ENCODE data around the gene GDI1. TPM values are rescaled to one million over a fixed set of nuclear protein-coding genes. Genes with fewer than 3 reads are reported as not detected.

GDI1 gene
- total and polyA plus RNA-seq, 10 of the 15 experiments (the other 5 are each of a cell fraction or from before 2014, with no cell fraction given): 0.92 to 102 (median 49.6) TPM

- TF ChIP-seq SUZ12 (IDR thresholded peaks at IDR 0.05; ENCODE audit: unreplicated experiment) (no peak), CHD4 (IDR thresholded peaks at IDR 0.05) (no peak), E4F1 (IDR thresholded peaks at IDR 0.05; ENCODE audit: borderline replicate concordance, partially characterized antibody) (no peak), CHD2 (IDR thresholded peaks at IDR 0.05; ENCODE audit: borderline replicate concordance, low read depth, low read length) (no peak)
Observed at GRCh38 chrX:154449618-154450017, 12.7 kb downstream of the GDI1 start (continued).

- H3K4me1 ChIP-seq (ENCODE audit: control insufficient read depth, insufficient read depth, low read length): no peaks in the 10 kb centered on the region
- DNase-seq (ENCODE audit: low read depth, low spot score) (no peak), FAIRE-seq (no peak), ATAC-seq (no peak)
- no peak overlapping the region for H3K4me3 ChIP-seq
- no peaks in the 10 kb centered on the region for H3K79me2 ChIP-seq (ENCODE audit: control insufficient read depth, insufficient read depth, low read length)
- no peaks in the 10 kb centered on the region; the same call in 2 of the 3 replicates for H3K9me3 ChIP-seq (replicated peaks; ENCODE audit: control insufficient read depth, insufficient read depth, low read length)
- H2AFZ ChIP-seq (ENCODE audit: control insufficient read depth, low read depth, low read length): no peak overlapping the region
- in situ Hi-C loops (cut with MboI): no loop called here
- H3K9ac ChIP-seq (ENCODE audit: control insufficient read depth, insufficient read depth, low read length): no peak overlapping the region
- H4K20me1 ChIP-seq (ENCODE audit: control insufficient read depth, insufficient read depth): no peaks in the 10 kb centered on the region
- SMC1A ChIA-PET (ENCODE audit: uncharacterized antibody, unreplicated experiment): no interaction called here
- H3K27ac ChIP-seq (ENCODE audit: control insufficient read depth, insufficient read depth): no peak overlapping the region
- POLR2A ChIA-PET: no interaction called here
- intact Hi-C loops (cut with micrococcal nuclease; ENCODE audit: unreplicated experiment): no loop called here
- H3K36me3 ChIP-seq (ENCODE audit: control insufficient read depth in 2 of 2, insufficient read depth in 2 of 2, low read length in 1 of 2): peaks cover 0 to 2% of the 10 kb centered on the region in 2 experiments; a peak in 2 of 4 replicates
- WGBS (ENCODE audit: insufficient coverage, insufficient replicate concordance, low lambda C conversion rate, missing lambda C conversion rate): 82% methylated on average over 17 of the region's 17 CpGs
- RAD21 ChIA-PET (ENCODE audit: unreplicated experiment): no interaction called here
- BruUV-seq (replicated peaks): no TSS peak
- H3K4me2 ChIP-seq (ENCODE audit: control insufficient read depth, insufficient read depth): no peak overlapping the region
- CTCF ChIA-PET: no interaction called here
- no peaks in the 10 kb centered on the region for H3K27me3 ChIP-seq (replicated peaks in 1 of 2; ENCODE audit: control insufficient read depth in 2 of 2, insufficient read depth in 2 of 2, low read length in 1 of 2)
- no peak for TF ChIP-seq IKZF1 (conservative IDR thresholded peaks at IDR 0.05)
- no peak for TF ChIP-seq CBFB (IDR thresholded peaks at IDR 0.05; ENCODE audit: low read depth)
- TF ChIP-seq STAT1 (conservative IDR thresholded peaks at IDR 0.05): no peak
- no peak for TF ChIP-seq BCLAF1 (IDR thresholded peaks at IDR 0.05)
- no peak for TF ChIP-seq KDM1A (IDR thresholded peaks at IDR 0.05; ENCODE audit: borderline replicate concordance)
- TF ChIP-seq, protein P1, sequence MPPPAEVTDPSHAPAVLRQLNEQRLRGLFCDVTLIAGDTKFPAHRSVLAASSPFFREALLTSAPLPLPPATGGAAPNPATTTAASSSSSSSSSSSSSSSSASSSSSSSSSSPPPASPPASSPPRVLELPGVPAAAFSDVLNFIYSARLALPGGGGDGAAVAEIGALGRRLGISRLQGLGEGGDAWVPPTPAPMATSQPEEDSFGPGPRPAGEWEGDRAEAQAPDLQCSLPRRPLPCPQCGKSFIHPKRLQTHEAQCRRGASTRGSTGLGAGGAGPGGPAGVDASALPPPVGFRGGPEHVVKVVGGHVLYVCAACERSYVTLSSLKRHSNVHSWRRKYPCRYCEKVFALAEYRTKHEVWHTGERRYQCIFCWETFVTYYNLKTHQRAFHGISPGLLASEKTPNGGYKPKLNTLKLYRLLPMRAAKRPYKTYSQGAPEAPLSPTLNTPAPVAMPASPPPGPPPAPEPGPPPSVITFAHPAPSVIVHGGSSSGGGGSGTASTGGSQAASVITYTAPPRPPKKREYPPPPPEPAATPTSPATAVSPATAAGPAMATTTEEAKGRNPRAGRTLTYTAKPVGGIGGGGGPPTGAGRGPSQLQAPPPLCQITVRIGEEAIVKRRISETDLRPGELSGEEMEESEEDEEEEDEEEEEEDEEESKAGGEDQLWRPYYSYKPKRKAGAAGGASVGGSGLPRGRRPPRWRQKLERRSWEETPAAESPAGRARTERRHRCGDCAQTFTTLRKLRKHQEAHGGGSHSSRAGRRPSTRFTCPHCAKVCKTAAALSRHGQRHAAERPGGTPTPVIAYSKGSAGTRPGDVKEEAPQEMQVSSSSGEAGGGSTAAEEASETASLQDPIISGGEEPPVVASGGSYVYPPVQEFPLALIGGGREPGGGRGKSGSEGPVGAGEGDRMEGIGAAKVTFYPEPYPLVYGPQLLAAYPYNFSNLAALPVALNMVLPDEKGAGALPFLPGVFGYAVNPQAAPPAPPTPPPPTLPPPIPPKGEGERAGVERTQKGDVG (CRISPR knock-in tag; IDR thresholded peaks at IDR 0.05): no peak
- TF ChIP-seq RELB (IDR thresholded peaks at IDR 0.05; ENCODE audit: low read depth): no peak
Observed at GRCh38 chrX:154450312-154450711, 13.4 kb downstream of the GDI1 start.
